OCI-LY7 (cell line): ENCODE data around the gene CASQ2.

Experiments used
- EZH2phosphoT487 ChIP-seq: fragments of 200-600 bp; sonication (generic); IDR thresholded peaks from 2 replicates; pipeline ENCODE4 v1.6.1; 2018; ENCODE audit warnings: low read depth, borderline replicate concordance, mild to moderate bottlenecking, mixed run types, antibody characterized with exemption, low read length, moderate library complexity, mixed read lengths
- TF ChIP-seq, protein P1 (sequence below): fragments of 200-600 bp; sonication (generic); conservative IDR thresholded peaks from 2 replicates; pipeline ENCODE4 v1.5.1; 2014; ENCODE audit warnings: mild to moderate bottlenecking, antibody characterized with exemption, low read length, moderate library complexity, mixed read lengths

DNA sequence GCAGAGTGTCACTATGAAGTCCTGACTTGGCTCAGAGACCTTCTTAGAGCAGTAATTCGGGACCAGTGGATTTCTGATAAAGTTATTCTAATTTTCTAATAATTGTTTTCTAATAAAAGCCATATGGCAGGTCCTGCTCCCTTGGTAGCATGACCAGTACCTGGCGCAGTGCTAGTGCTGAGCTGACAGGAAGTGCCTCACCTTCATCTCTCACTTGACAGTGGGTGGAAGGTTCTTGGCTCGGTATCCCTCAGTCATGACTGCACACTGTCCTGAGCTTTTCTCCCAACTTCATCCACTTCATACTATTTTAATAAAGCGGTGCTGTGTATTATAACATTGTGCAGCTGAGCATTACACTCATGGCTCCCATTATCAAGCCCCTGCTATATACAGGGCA is 112.6 kb downstream of the CASQ2 start:
- TF ChIP-seq, protein P1, sequence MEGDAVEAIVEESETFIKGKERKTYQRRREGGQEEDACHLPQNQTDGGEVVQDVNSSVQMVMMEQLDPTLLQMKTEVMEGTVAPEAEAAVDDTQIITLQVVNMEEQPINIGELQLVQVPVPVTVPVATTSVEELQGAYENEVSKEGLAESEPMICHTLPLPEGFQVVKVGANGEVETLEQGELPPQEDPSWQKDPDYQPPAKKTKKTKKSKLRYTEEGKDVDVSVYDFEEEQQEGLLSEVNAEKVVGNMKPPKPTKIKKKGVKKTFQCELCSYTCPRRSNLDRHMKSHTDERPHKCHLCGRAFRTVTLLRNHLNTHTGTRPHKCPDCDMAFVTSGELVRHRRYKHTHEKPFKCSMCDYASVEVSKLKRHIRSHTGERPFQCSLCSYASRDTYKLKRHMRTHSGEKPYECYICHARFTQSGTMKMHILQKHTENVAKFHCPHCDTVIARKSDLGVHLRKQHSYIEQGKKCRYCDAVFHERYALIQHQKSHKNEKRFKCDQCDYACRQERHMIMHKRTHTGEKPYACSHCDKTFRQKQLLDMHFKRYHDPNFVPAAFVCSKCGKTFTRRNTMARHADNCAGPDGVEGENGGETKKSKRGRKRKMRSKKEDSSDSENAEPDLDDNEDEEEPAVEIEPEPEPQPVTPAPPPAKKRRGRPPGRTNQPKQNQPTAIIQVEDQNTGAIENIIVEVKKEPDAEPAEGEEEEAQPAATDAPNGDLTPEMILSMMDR = no peak
- TF ChIP-seq EZH2phosphoT487 = no peak
